ENCODE data around the gene ARTN.

DNA sequence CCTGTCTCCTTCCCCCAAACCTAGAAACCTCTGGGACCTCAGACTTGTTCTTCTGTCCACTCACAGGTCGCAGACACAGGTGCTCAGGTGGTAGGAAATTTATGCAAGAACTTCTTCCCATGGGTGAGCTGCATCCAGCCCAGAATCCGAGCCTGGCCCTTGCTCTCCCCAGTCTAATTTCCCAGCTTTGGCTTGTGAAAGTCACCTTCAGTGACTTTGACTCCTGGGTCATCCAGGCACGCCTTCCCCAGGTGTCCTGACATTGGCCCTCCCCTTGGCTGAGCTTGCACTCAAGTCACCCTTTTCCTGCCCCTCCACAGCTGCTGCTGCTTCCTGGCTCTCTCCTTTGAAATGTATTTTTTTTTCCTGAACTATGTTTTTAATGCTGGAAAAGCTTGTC, 19.8 kb downstream of the ARTN start:
- TF ChIP-seq YY1 (IDR thresholded peaks at IDR 0.05; ENCODE audit: insufficient read depth, insufficient read length) (no peak), ZNF274 (IDR thresholded peaks at IDR 0.05; ENCODE audit: low read depth, low read length) (no peak), SUZ12 (IDR thresholded peaks at IDR 0.05; ENCODE audit: extremely low read depth, insufficient read depth, insufficient read length) (no peak)
